Activated CD8-positive, alpha-beta memory T cell treated with anti-CD3 and anti-CD28 coated beads, Interleukin-2, amount 50 U/mL, for 24 hours (primary cell): Measurements from ENCODE around the gene CEP85.

ENCODE experiments used
- DNase-seq: peaks from one replicate; pipeline ENCODE4 v3.0.0-alpha.2; 2020; ENCODE audit errors: extremely low read depth

CEP85 gene

GRCh38 chr1:26233903-26234643 lies at the start of gene CEP85:
CEP85 (plus strand) TSS chr1:26234200; CDS start chr1:26239784, 5,584 bp downstream.
- DNase-seq, result peak; percentile 95

GRCh38 chr1:26184883-26185282 lies 49.1 kb upstream of the CEP85 start:
- DNase-seq, result no peak

GRCh38 chr1:26187882-26188281 lies 46.1 kb upstream of the CEP85 start:
- no peak for DNase-seq

- DNase-seq, result no peak
Observed at GRCh38 chr1:26188477-26188876, 45.5 kb upstream of the CEP85 start.

GRCh38 chr1:26189331-26189730 lies 44.7 kb upstream of the CEP85 start:
- no peak for DNase-seq

- no peak for DNase-seq
Observed at GRCh38 chr1:26189751-26190275, 44.2 kb upstream of the CEP85 start.

GRCh38 chr1:26190373-26190987 lies 43.5 kb upstream of the CEP85 start, which contains the start of gene CATSPER4:
CATSPER4 (plus strand) TSS chr1:26190602; CDS start chr1:26190628, 26 bp downstream.
- DNase-seq, result no peak

GRCh38 chr1:26191739-26192138 lies 42.3 kb upstream of the CEP85 start:
- DNase-seq, result no peak

- no peak for DNase-seq
Observed at GRCh38 chr1:26195805-26196204, 38.2 kb upstream of the CEP85 start.

GRCh38 chr1:26197301-26197700 lies 36.7 kb upstream of the CEP85 start:
- no peak for DNase-seq

- no peak for DNase-seq
Observed at GRCh38 chr1:26197813-26198212, 36.2 kb upstream of the CEP85 start.

GRCh38 chr1:26200413-26200812 lies 33.6 kb upstream of the CEP85 start:
- DNase-seq, result no peak

- no peak for DNase-seq
Observed at GRCh38 chr1:26203642-26204318, 30.2 kb upstream of the CEP85 start.

GRCh38 chr1:26210147-26210870 lies 23.7 kb upstream of the CEP85 start:
- DNase-seq, result no peak

- no peak for DNase-seq
Observed at GRCh38 chr1:26212726-26213125, 21.3 kb upstream of the CEP85 start.

GRCh38 chr1:26213335-26213905 lies 20.6 kb upstream of the CEP85 start:
- DNase-seq, result no peak

GRCh38 chr1:26215246-26215645 lies 18.8 kb upstream of the CEP85 start:
- no peak for DNase-seq

GRCh38 chr1:26218906-26219494 lies 15.0 kb upstream of the CEP85 start:
- DNase-seq, result no peak

- no peak for DNase-seq
Observed at GRCh38 chr1:26220199-26220912, 13.6 kb upstream of the CEP85 start.

- DNase-seq, result no peak
Observed at GRCh38 chr1:26221094-26221493, 12.9 kb upstream of the CEP85 start.

- no peak for DNase-seq
Observed at GRCh38 chr1:26224606-26225005, 9.4 kb upstream of the CEP85 start.
